Effector memory CD4-positive, alpha-beta T cell (primary cell): ENCODE data around the gene RIC8A.
"Not testable (repeated sequence)": the region's sequence is repeated elsewhere in the genome, so short reads cannot be mapped to it uniquely, and the experiment has no call there.

Experiments
- DNase-seq, 3 donors: peaks; one replicate each; pipeline ENCODE4 v3.0.0-alpha.2; 2020
- H3K27ac ChIP-seq: 2 replicates; pipeline ENCODE4 v1.7.0; 2013; ENCODE audit warnings: mild to moderate bottlenecking, low read length, moderate library complexity; ENCODE audit not compliant: insufficient read depth, poor library complexity, severe bottlenecking
- H3K27me3 ChIP-seq: replicated peaks from 2 replicates; pipeline ENCODE4 v1.7.0; 2013; ENCODE audit warnings: mild to moderate bottlenecking, low read length; ENCODE audit not compliant: insufficient read depth, control insufficient read depth, poor library complexity, severe bottlenecking
- H3K36me3 ChIP-seq: 2 replicates; pipeline ENCODE4 v1.7.0; 2013; ENCODE audit warnings: mild to moderate bottlenecking, low read length, moderate library complexity; ENCODE audit not compliant: control insufficient read depth, insufficient read depth
- H3K4me1 ChIP-seq: 2 replicates; pipeline ENCODE4 v1.7.0; 2013; ENCODE audit warnings: low read length, mild to moderate bottlenecking; ENCODE audit not compliant: control insufficient read depth, insufficient read depth, poor library complexity, severe bottlenecking
- H3K4me3 ChIP-seq: 2 replicates; pipeline ENCODE4 v1.7.0; 2013; ENCODE audit warnings: low read length, low read depth, mild to moderate bottlenecking; ENCODE audit not compliant: insufficient read depth, poor library complexity, severe bottlenecking
- H3K9me3 ChIP-seq: 2 replicates; pipeline ENCODE4 v1.7.0; 2013; ENCODE audit warnings: mild to moderate bottlenecking, low read length, moderate library complexity; ENCODE audit not compliant: control insufficient read depth

Gene RIC8A

GRCh38 chr11:218815-219593 is 11.5 kb downstream of the RIC8A start:
- H3K4me3 ChIP-seq, result no peak overlapping the region
- no peak for DNase-seq

GRCh38 chr11:220641-221215 is 13.2 kb downstream of the RIC8A start:
- H3K36me3 ChIP-seq, DNase-seq, H3K9me3 ChIP-seq, H3K4me1 ChIP-seq, H3K27me3 ChIP-seq, H3K27ac ChIP-seq, H3K4me3 ChIP-seq: not testable (repeated sequence)

More at GRCh38 chr11:218815-219593, 11.5 kb downstream of the RIC8A start:
- Histone ChIP-seq H3K4me1 (no peaks in the 10 kb centered on the region), H3K27ac (no peak overlapping the region), H3K36me3 (peaks cover 17% of the 10 kb centered on the region), H3K9me3 (no peaks in the 10 kb centered on the region), H3K27me3 (no peaks in the 10 kb centered on the region)

DNA sequence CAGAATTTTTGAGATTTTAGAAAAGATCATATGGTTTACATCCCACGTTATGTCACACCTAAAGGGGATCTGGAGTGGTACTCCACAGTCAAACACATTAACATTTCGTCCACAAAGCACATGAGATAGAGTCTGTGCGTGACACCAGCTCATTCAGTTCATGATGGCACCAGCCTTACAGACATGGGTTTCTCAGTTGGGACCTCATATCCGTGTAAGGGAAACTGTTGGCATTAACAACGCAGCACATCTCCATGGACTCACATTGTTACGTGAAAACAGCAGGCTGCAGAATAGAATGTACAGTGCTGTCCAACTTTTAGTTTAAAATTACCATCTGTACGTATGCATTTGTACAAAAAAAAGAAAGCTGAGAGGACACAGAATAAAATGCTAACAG is 14.0 kb downstream of the RIC8A start:
- no peak for DNase-seq

GRCh38 chr11:221998-222789 is 14.7 kb downstream of the RIC8A start:
- Histone ChIP-seq H3K36me3 (no peaks in the 10 kb centered on the region), H3K9me3 (no peaks in the 10 kb centered on the region), H3K4me1 (no peaks in the 10 kb centered on the region), H3K27ac (no peak overlapping the region), H3K27me3 (no peaks in the 10 kb centered on the region), H3K4me3 (no peak overlapping the region)
- DNase-seq, result no peak

More for the DNA sequence above, 14.0 kb downstream of the RIC8A start:
- Histone ChIP-seq H3K27ac (no peak overlapping the region), H3K36me3 (no peaks in the 10 kb centered on the region), H3K27me3 (no peaks in the 10 kb centered on the region), H3K4me3 (no peak overlapping the region), H3K4me1 (no peaks in the 10 kb centered on the region), H3K9me3 (no peaks in the 10 kb centered on the region)

DNA sequence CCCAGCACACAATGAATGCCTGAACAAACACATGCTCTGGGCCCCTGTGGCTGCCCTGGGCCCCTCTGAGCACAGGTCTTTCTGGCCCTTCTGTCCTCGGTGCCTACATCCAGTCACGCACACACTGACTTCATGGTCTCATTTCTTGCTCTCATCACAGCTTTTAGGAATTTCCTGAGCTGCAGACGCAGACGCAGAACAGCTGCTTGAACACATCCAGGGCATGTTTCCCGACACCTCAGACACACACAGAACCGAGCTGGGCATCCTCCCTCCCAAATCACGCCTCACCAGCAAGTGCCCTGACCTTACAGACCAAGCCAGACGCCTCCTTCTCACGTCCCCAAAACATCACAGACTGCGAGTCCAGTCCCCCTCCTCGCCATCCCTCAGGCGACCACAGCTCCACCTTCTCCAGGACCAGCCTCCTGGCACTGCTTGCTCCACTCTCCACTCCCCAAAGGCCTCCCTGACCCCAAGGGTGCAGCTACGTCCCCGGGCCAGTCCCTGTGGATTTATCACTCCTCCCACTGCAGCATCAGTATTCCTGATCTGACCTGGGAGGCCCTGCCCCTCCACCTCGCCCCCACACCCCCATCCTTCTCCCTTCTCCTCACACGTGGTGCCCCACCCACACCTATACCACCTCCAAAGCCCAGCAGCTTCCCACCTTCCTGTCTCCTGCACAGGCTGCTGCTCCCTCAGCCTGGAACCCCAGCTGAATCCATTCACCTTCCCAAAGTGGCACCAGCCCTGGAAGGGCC is 15.7 kb downstream of the RIC8A start:
- no peak for DNase-seq

GRCh38 chr11:223884-224283 is 16.4 kb downstream of the RIC8A start:
- no peaks in the 10 kb centered on the region for H3K4me1 ChIP-seq
- H3K27ac ChIP-seq, result no peak overlapping the region
- H3K4me3 ChIP-seq, result no peak overlapping the region
- H3K36me3 ChIP-seq, result no peaks in the 10 kb centered on the region
- no peak for DNase-seq
- H3K27me3 ChIP-seq, result no peaks in the 10 kb centered on the region
- no peaks in the 10 kb centered on the region for H3K9me3 ChIP-seq

More for the DNA sequence above, 15.7 kb downstream of the RIC8A start:
- Histone ChIP-seq H3K4me3 (no peak overlapping the region), H3K4me1 (no peaks in the 10 kb centered on the region), H3K9me3 (no peaks in the 10 kb centered on the region), H3K36me3 (no peaks in the 10 kb centered on the region), H3K27me3 (no peaks in the 10 kb centered on the region), H3K27ac (no peak overlapping the region)

DNA sequence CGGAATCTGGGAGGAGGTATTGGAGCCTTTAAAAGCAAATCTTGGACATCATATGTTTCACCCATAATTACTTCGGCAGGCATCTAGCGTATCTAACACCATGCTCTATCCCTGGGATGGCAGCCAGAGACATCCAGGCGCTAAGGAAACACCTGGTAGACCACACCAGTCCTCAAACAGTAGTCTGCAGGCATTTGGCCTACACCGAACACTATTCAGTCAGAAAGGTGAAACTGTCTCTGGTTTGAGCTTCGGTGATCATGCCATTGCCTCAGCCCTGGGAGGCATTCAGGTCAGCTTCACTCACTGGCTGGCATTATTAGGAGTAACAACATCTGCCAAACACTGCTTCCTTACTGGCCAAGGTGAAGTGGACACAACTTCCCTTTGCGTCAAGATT is 16.9 kb downstream of the RIC8A start:
- no peak for DNase-seq
- Histone ChIP-seq H3K9me3 (no peaks in the 10 kb centered on the region), H3K4me1 (no peaks in the 10 kb centered on the region), H3K4me3 (no peak overlapping the region), H3K27me3 (no peaks in the 10 kb centered on the region), H3K36me3 (no peaks in the 10 kb centered on the region), H3K27ac (no peak overlapping the region)

- H3K9me3 ChIP-seq, result no peaks in the 10 kb centered on the region
- H3K4me3 ChIP-seq, result no peak overlapping the region
- H3K27me3 ChIP-seq, result no peaks in the 10 kb centered on the region
- DNase-seq, result no peak
- no peak overlapping the region for H3K27ac ChIP-seq
- no peaks in the 10 kb centered on the region for H3K36me3 ChIP-seq
- no peaks in the 10 kb centered on the region for H3K4me1 ChIP-seq
These were observed 18.4 kb downstream of the RIC8A start for GRCh38 chr11:225734-226453.

- Histone ChIP-seq H3K36me3 (peaks cover 3% of the 10 kb centered on the region), H3K4me1 (no peaks in the 10 kb centered on the region), H3K27ac (no peak overlapping the region), H3K4me3 (no peak overlapping the region), H3K27me3 (no peaks in the 10 kb centered on the region), H3K9me3 (no peaks in the 10 kb centered on the region)
- DNase-seq, result no peak
These were observed 20.4 kb downstream of the RIC8A start for GRCh38 chr11:227824-228379.
